CD14-positive monocyte (primary cell): ENCODE results near the gene FOLR1. TPM values are rescaled to one million over a fixed set of nuclear protein-coding genes. Genes with fewer than 3 reads are reported as not detected.

Source experiments
- DNase-seq, 3 donors: peaks; one replicate each; pipeline ENCODE4 v3.0.0-alpha.2; 2011 to 2022
- H2AFZ ChIP-seq: 2 replicates; pipeline ENCODE4 v1.6.0; 2012; ENCODE audit warnings: mild to moderate bottlenecking, low read depth, low read length, inconsistent platforms; ENCODE audit not compliant: insufficient read depth, poor library complexity, severe bottlenecking
- H3K27ac ChIP-seq, 2 donors: 1 replicate in 1 of 2; 2 replicates in 1 of 2; pipeline ENCODE4 v1.5.1; 2012 to 2013; ENCODE audit warnings: low read length in 2 of 2, control low read depth in 1 of 2, inconsistent platforms in 1 of 2, low read depth in 1 of 2, mild to moderate bottlenecking in 1 of 2
- H3K27me3 ChIP-seq, 2 donors: one replicate each; pipeline versions ENCODE4 v1.6.0 to v1.6.1; 2011 to 2013; ENCODE audit warnings: low read length in 2 of 2; ENCODE audit not compliant: control insufficient read depth in 2 of 2, insufficient read depth in 2 of 2
- H3K36me3 ChIP-seq, 2 donors: replicated peaks in 1 of 2; 1 replicate in 1 of 2; 2 replicates in 1 of 2; pipeline versions ENCODE4 v1.5.1 to v1.6.1; 2012 to 2013; ENCODE audit warnings: low read length in 2 of 2, control low read depth in 1 of 2, inconsistent platforms in 1 of 2, mild to moderate bottlenecking in 1 of 2; ENCODE audit not compliant: insufficient read depth in 2 of 2, control insufficient read depth in 1 of 2
- H3K4me1 ChIP-seq, 2 donors: 1 replicate in 1 of 2; 2 replicates in 1 of 2; pipeline versions ENCODE4 v1.5.1 to v1.6.1; 2012 to 2013; ENCODE audit warnings: low read length in 2 of 2, control low read depth in 1 of 2, inconsistent platforms in 1 of 2, mild to moderate bottlenecking in 1 of 2, moderate library complexity in 1 of 2; ENCODE audit not compliant: insufficient read depth in 2 of 2, control insufficient read depth in 1 of 2
- H3K4me2 ChIP-seq: replicated peaks from 2 replicates; pipeline ENCODE3; 2012; ENCODE audit warnings: low read length, moderate library complexity, mild to moderate bottlenecking; ENCODE audit not compliant: poor library complexity, severe bottlenecking; ENCODE audit errors: extremely low read depth
- H3K4me3 ChIP-seq, 3 experiments: fragments of 200-600 bp in 1 of 3; sonication (generic) in 1 of 3; replicated peaks in 1 of 3; 1 replicate in 2 of 3; 2 replicates in 1 of 3; pipeline ENCODE4 v1.5.1; 2011 to 2013; ENCODE audit warnings: low read length in 3 of 3, mild to moderate bottlenecking in 3 of 3, control low read depth in 2 of 3, low read depth in 2 of 3, inconsistent platforms in 1 of 3, moderate library complexity in 1 of 3
- H3K79me2 ChIP-seq: 2 replicates; pipeline ENCODE4 v1.6.0; 2012; ENCODE audit warnings: mild to moderate bottlenecking, control low read depth, inconsistent platforms, low read length, moderate library complexity; ENCODE audit not compliant: insufficient read depth
- H3K9ac ChIP-seq: 2 replicates; pipeline ENCODE4 v1.6.0; 2017; ENCODE audit warnings: low read length, mild to moderate bottlenecking; ENCODE audit not compliant: insufficient read depth, poor library complexity, severe bottlenecking
- H3K9me3 ChIP-seq, 2 donors: replicated peaks in 1 of 2; 1 replicate in 1 of 2; 2 replicates in 1 of 2; pipeline versions ENCODE4 v1.5.1 to v1.6.1; 2012 to 2013; ENCODE audit warnings: low read length in 2 of 2, control low read depth in 1 of 2; ENCODE audit not compliant: control insufficient read depth in 1 of 2, insufficient read depth in 1 of 2
- H4K20me1 ChIP-seq: 2 replicates; pipeline ENCODE4 v1.6.0; 2012; ENCODE audit warnings: mild to moderate bottlenecking, low read length, control low read depth, moderate library complexity; ENCODE audit not compliant: insufficient read depth
- H3K27ac Mint-ChIP-seq, 7 donors: one replicate each; pipeline ENCODE4 v1.8.0; 2020; ENCODE audit warnings: mild to moderate bottlenecking in 7 of 7, mixed read lengths in 7 of 7, moderate library complexity in 6 of 7, inconsistent platforms in 2 of 7
- H3K27me3 Mint-ChIP-seq, 3 donors: one replicate each; pipeline ENCODE4 v1.8.0; 2021 to 2022; ENCODE audit warnings: low read depth in 3 of 3, mild to moderate bottlenecking in 3 of 3, mixed read lengths in 3 of 3, moderate library complexity in 3 of 3, inconsistent platforms in 1 of 3
- H3K36me3 Mint-ChIP-seq, 2 donors: one replicate each; pipeline ENCODE4 v1.8.0; 2020; ENCODE audit warnings: mixed read lengths in 2 of 2, inconsistent platforms in 1 of 2, mild to moderate bottlenecking in 1 of 2
- H3K4me1 Mint-ChIP-seq: one replicate; pipeline ENCODE4 v1.8.0; 2020; ENCODE audit warnings: mild to moderate bottlenecking, mixed read lengths
- H3K4me3 Mint-ChIP-seq, 2 donors: one replicate each; pipeline ENCODE4 v1.8.0; 2020; ENCODE audit warnings: mild to moderate bottlenecking in 2 of 2, mixed read lengths in 2 of 2, moderate library complexity in 1 of 2
- H3K9me3 Mint-ChIP-seq, 7 donors: one replicate each; pipeline ENCODE4 v1.8.0; 2020 to 2022; ENCODE audit warnings: mixed read lengths in 7 of 7, mild to moderate bottlenecking in 6 of 7, moderate library complexity in 6 of 7, inconsistent platforms in 2 of 7
- CTCF ChIP-seq: fragments of 200-600 bp; IDR thresholded peaks from one replicate; pipeline ENCODE4 v1.8.0; 2022; ENCODE audit warnings: antibody characterized with exemption, mild to moderate bottlenecking
- WGBS: methylation state at CpG from one replicate; pipeline ENCODE4 v1.1.5; 2013; ENCODE audit warnings: missing lambda C conversion rate; ENCODE audit not compliant: insufficient coverage; 5-methylcytosine and 5-hydroxymethylcytosine counted together
- intact Hi-C, 2 donors: fragments of 100-400 bp; cut with micrococcal nuclease; formaldehyde crosslinking; loops; one replicate each; pipeline versions ENCODE4 v1.15.0 to v1.15.1; 2023
- polyA plus RNA-seq, 3 donors: library from polyadenylated mRNA; depleted of rRNA in 1 of 3; unstranded in 2 of 3; stranded (reverse) in 1 of 3; fragments of 300-500 nt in 2 of 3; fragments of >200 nt in 1 of 3; fragmentation: Illumina TruSeq in 2 of 3; gene quantifications; 1 replicate in 2 of 3; 2 replicates in 1 of 3; pipeline ENCODE4 v1.2.3, GENCODE V29; 2012 to 2021

The FOLR1 gene
- polyA plus RNA-seq, 3 donors, result not detected

- Mint-ChIP-seq H3K27ac (peak overlapping the region in 1 of 7 donors; percentile 46), H3K4me3 (no peak overlapping the region), H3K27me3 (peaks cover 0 to 2% (median 0%) of the 10 kb centered on the region in 3 donors), H3K36me3 (peaks cover 79 to 92% of the 10 kb centered on the region in 2 donors), H3K9me3 (no peaks in the 10 kb centered on the region), H3K4me1 (peaks cover 45% of the 10 kb centered on the region)
- Histone ChIP-seq H3K27me3 (no peaks in the 10 kb centered on the region), H3K36me3 (peaks cover 87 to 89% of the 10 kb centered on the region in 2 donors), H3K4me1 (peaks cover 16 to 22% of the 10 kb centered on the region in 2 donors), H2AFZ (no peak overlapping the region), H3K27ac (no peak overlapping the region), H3K4me3 (no peak overlapping the region), H3K79me2 (peaks cover 27% of the 10 kb centered on the region), H4K20me1 (peaks cover 100% of the 10 kb centered on the region), H3K9ac (no peak overlapping the region), H3K9me3 (no peaks in the 10 kb centered on the region), H3K4me2 (no peak overlapping the region)
- no peak for DNase-seq
- no peak for TF ChIP-seq CTCF
- 97% methylated on average over 17 of the region's 21 CpGs for WGBS
- intact Hi-C loops, result loop anchor here in 1 of 2 donors (5.0 to 10.0 kb wide), 2 partner anchors 48 to 125 kb away; partner anchors contain the start of genes LAMTOR1 and TOMT
Measured at GRCh38 chr11:72229925-72230763, 38.2 kb downstream of the FOLR1 start.

- Histone ChIP-seq H3K27ac (peak overlapping the region in 1 of 2 donors; percentile 31), H3K27me3 (no peaks in the 10 kb centered on the region), H4K20me1 (peaks cover 100% of the 10 kb centered on the region), H2AFZ (no peak overlapping the region), H3K4me2 (no peak overlapping the region), H3K4me3 (no peak overlapping the region), H3K4me1 (peaks cover 9 to 15% of the 10 kb centered on the region in 2 donors), H3K9ac (no peak overlapping the region), H3K36me3 (peaks cover 94 to 96% of the 10 kb centered on the region in 2 donors), H3K79me2 (peaks cover 20% of the 10 kb centered on the region), H3K9me3 (no peaks in the 10 kb centered on the region)
- intact Hi-C loops, result no loop called here
- H3K27me3 Mint-ChIP-seq, result peaks cover 0 to 2% (median 1%) of the 10 kb centered on the region in 3 donors
- H3K9me3 Mint-ChIP-seq, result no peaks in the 10 kb centered on the region
- no peak for TF ChIP-seq CTCF
- H3K27ac Mint-ChIP-seq, result peak overlapping the region in 2 of 7 donors; percentile 22 to 87
- WGBS, result 93% methylated on average over 18 of the region's 18 CpGs
- peaks cover 85 to 99% of the 10 kb centered on the region in 2 donors for H3K36me3 Mint-ChIP-seq
- no peak overlapping the region for H3K4me3 Mint-ChIP-seq
- peaks cover 38% of the 10 kb centered on the region for H3K4me1 Mint-ChIP-seq
- no peak for DNase-seq
Measured at GRCh38 chr11:72230764-72231365, 38.9 kb downstream of the FOLR1 start.
